OCI-M1 (cell line): Measurements from ENCODE around the gene RNF157.
A peak's percentile ranks its signal among the peaks of the same experiment; 100 is the strongest.

Experiments
- DNase-seq: peaks from one replicate; lab custom pipeline; 2025; lab: John Stamatoyannopoulos, UW

RNF157 gene

GRCh38 chr17:76140661-76141211 is 99.6 kb downstream of the RNF157 start:
- DNase-seq, result no peak

GRCh38 chr17:76139801-76140660 is 100.3 kb downstream of the RNF157 start:
- DNase-seq, result no peak

GRCh38 chr17:76138896-76139752 is 101.2 kb downstream of the RNF157 start:
- no peak for DNase-seq

- no peak for DNase-seq
Measured at GRCh38 chr17:76138234-76138895, 101.9 kb downstream of the RNF157 start.

GRCh38 chr17:76137351-76138233 is 102.7 kb downstream of the RNF157 start:
- no peak for DNase-seq

GRCh38 chr17:76137001-76137350 is 103.3 kb downstream of the RNF157 start:
- DNase-seq, result no peak

GRCh38 chr17:76136276-76137000 is 103.9 kb downstream of the RNF157 start:
- no peak for DNase-seq

GRCh38 chr17:76135810-76136188 is 104.5 kb downstream of the RNF157 start:
- DNase-seq, result no peak

- no peak for DNase-seq
Measured at GRCh38 chr17:76134911-76135809, 105.1 kb downstream of the RNF157 start.

- DNase-seq, result no peak
Measured at GRCh38 chr17:76132574-76133338, 107.5 kb downstream of the RNF157 start.

- DNase-seq, result no peak
Measured at GRCh38 chr17:76131692-76132573, 108.4 kb downstream of the RNF157 start.

- DNase-seq, result no peak
Measured at GRCh38 chr17:76131051-76131691, 109.1 kb downstream of the RNF157 start.

GRCh38 chr17:76130473-76130872 is 109.8 kb downstream of the RNF157 start:
- no peak for DNase-seq

- DNase-seq, result no peak
Measured at GRCh38 chr17:76125922-76126321, 114.4 kb downstream of the RNF157 start.

GRCh38 chr17:76125391-76125675 is 115.0 kb downstream of the RNF157 start:
- no peak for DNase-seq

GRCh38 chr17:76124582-76125390 is 115.5 kb downstream of the RNF157 start:
- peak; percentile 5 for DNase-seq
